OCI-LY3 (cell line): Measurements from ENCODE around the gene MIEF1.

ENCODE experiments used
- EZH2phosphoT487 ChIP-seq: fragments of 200-600 bp; shearing (Covaris generic); IDR thresholded peaks from 2 replicates; pipeline ENCODE4 v1.6.1; 2018; ENCODE audit warnings: antibody characterized with exemption, mixed run types, low read depth
- TF ChIP-seq, protein P1 (sequence below): fragments of 200-600, 300-600 bp; sonication (generic); IDR thresholded peaks from 2 replicates; pipeline ENCODE4 v1.5.1; 2014; ENCODE audit warnings: antibody characterized with exemption, low read length, low read depth

DNA sequence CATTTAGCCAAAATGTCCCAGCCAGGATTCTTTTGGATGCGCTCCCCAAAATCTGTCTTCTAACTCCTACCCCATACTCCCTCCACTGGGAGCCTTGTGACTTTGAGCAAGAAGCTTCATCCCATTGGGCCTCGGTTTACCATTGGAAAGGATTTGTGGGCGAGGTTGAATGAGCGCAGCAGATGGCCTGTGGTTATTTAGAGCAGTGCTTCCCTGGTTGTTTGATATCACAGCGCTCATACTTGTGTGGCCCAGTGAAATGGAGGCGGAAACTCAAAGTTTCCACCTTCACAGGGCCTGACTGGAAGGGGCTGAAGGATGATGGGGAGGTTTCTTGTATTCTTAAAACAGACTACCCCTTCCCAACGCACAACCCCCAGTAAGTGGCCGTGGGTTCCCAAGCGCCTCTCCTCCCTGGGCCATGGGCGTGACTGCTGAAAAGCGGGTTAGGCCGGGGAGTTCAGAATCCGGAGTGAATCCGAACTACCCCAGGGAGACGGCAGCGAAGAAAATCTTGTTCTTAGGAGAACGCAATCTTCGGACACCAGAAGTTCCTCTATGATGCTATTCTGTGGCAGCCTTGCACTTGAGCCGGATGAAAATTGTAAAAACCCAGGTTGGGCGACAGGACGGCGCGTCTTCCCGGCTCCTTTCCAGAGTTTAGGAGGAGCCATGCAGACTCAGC is 17.0 kb downstream of the MIEF1 start:
- TF ChIP-seq, protein P1, sequence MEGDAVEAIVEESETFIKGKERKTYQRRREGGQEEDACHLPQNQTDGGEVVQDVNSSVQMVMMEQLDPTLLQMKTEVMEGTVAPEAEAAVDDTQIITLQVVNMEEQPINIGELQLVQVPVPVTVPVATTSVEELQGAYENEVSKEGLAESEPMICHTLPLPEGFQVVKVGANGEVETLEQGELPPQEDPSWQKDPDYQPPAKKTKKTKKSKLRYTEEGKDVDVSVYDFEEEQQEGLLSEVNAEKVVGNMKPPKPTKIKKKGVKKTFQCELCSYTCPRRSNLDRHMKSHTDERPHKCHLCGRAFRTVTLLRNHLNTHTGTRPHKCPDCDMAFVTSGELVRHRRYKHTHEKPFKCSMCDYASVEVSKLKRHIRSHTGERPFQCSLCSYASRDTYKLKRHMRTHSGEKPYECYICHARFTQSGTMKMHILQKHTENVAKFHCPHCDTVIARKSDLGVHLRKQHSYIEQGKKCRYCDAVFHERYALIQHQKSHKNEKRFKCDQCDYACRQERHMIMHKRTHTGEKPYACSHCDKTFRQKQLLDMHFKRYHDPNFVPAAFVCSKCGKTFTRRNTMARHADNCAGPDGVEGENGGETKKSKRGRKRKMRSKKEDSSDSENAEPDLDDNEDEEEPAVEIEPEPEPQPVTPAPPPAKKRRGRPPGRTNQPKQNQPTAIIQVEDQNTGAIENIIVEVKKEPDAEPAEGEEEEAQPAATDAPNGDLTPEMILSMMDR, result no peak
- no peak for TF ChIP-seq EZH2phosphoT487
